ENCODE measurements around the gene SNF8.

Gene SNF8

DNA sequence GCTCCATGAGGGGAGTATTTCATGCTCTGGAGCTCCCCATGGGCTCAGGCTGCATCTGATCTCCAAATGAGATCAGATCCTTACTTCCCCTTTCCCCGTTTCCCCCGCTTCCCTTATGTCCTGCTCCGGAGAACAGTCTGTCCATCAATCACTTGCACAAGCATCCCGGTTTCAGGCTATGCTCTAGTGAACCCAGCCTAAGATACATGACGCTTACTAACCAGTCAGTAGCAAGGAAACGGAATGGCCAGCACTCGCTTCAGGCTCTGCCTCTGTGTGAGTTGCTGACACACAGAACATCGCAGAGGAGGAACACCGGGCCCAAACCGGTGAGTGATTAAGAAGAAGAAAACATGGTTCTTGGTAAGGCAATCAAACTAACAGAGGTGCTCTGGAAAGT lies 61.5 kb downstream of the SNF8 start:
- no peak for DNase-seq

DNA sequence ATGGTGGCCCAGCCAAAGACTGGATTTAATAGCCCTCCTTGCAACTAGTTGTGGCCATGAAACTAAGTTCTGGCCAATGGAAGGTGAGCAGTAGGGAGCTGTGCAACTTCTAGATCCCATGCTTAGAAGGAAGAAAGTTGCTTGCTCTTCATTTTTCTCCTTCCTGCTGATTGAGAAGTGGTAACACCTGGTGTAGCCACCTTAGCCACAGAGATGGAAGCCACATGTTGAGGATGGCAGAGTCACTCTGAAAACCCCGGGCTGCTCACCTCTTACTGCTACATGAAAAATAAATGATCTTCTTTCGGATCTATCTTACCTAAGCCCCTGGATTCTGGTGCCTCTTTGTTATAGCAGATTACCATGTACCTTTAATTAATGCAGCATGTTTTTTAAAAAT lies 62.4 kb downstream of the SNF8 start:
- no peak for DNase-seq

Data from eye (tissue), 1 donor.